Measurements from ENCODE around the gene ARSJ.

Gene ARSJ

DNA sequence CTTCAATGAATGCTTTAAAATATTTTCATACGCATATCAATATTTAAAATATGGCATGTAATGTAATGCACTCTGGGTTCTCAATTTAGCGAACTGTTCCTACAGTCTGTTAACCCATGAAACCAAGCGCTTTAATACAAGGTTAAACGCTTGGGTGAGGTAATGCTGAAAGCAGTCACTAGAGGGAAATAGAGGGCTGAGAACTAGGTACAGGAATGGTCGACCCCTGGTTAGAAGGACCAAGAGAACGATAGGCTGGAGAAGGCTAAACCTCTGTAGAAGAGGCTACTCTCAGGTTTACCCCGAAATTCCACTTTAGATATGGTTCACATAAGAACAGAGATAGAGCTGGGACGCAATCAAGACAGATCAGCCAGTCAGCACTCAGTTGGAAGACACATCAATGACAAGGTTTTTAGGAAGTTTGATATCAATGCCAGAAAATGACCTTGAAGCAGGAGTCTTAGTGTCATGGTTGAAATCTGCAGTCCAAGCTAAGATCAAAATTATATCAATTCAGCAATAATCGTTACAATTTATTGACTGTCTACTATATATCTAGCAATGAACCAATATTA lies 26.9 kb downstream of the ARSJ start:
- H3K4me3 ChIP-seq (ENCODE audit: low read length), result no peak overlapping the region
- no peaks in the 10 kb centered on the region for H3K4me1 ChIP-seq (ENCODE audit: low read length)
- H3K27me3 ChIP-seq (replicated peaks; ENCODE audit: insufficient read depth, low read length), result no peaks in the 10 kb centered on the region
- H3K27ac ChIP-seq (ENCODE audit: low read length), result no peak overlapping the region
- DNase-seq, result peak; percentile 28
- H3F3A ChIP-seq (ENCODE audit: insufficient read depth, low read length), result no peaks in the 10 kb centered on the region
- no peaks in the 10 kb centered on the region for H3K79me2 ChIP-seq (ENCODE audit: low read length)
- no peaks in the 10 kb centered on the region for H3K36me3 ChIP-seq (replicated peaks; ENCODE audit: insufficient read depth, low read length)
- no peak overlapping the region for H2AFZ ChIP-seq (ENCODE audit: low read length)
- TF ChIP-seq, protein P1, sequence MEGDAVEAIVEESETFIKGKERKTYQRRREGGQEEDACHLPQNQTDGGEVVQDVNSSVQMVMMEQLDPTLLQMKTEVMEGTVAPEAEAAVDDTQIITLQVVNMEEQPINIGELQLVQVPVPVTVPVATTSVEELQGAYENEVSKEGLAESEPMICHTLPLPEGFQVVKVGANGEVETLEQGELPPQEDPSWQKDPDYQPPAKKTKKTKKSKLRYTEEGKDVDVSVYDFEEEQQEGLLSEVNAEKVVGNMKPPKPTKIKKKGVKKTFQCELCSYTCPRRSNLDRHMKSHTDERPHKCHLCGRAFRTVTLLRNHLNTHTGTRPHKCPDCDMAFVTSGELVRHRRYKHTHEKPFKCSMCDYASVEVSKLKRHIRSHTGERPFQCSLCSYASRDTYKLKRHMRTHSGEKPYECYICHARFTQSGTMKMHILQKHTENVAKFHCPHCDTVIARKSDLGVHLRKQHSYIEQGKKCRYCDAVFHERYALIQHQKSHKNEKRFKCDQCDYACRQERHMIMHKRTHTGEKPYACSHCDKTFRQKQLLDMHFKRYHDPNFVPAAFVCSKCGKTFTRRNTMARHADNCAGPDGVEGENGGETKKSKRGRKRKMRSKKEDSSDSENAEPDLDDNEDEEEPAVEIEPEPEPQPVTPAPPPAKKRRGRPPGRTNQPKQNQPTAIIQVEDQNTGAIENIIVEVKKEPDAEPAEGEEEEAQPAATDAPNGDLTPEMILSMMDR (IDR thresholded peaks at IDR 0.05; ENCODE audit: low read length), result peak; percentile 69
- no peak for TF ChIP-seq EZH2 (optimal IDR thresholded peaks at IDR 0.05; ENCODE audit: low read depth, low read length)
- H3K9me3 ChIP-seq (replicated peaks; ENCODE audit: insufficient read depth, low read length), result no peaks in the 10 kb centered on the region
- no peaks in the 10 kb centered on the region for H3K9me2 ChIP-seq (replicated peaks; ENCODE audit: insufficient read depth, low read length)
- H3K9ac ChIP-seq (ENCODE audit: low read length), result no peak overlapping the region
- H4K20me1 ChIP-seq (ENCODE audit: insufficient read depth, low read length), result no peaks in the 10 kb centered on the region
- no peak overlapping the region for H3K4me2 ChIP-seq (ENCODE audit: low read depth, low read length)

DNA sequence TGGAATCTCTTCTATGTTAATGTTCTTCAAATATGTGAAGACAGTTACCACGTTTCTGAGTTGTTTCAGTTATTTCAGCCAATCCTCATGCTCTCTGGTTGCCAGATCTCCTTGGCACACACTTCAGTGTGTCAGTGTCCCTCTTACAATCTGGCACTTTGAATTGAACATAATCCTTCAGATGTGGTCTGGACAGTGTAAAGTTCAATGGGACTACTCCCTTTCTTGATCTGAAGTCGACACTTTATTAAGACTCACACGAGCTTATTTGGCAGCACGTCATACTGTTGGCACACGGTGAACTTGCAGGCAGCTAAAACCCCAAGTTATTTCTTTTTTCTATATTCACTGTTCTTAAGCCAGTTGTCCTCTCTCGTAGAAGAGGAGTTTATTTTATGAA lies 28.2 kb downstream of the ARSJ start:
- Histone ChIP-seq H3K4me1 (ENCODE audit: low read length) (no peaks in the 10 kb centered on the region), H4K20me1 (ENCODE audit: insufficient read depth, low read length) (no peaks in the 10 kb centered on the region; the same call in 1 of the 2 replicates), H3K79me2 (ENCODE audit: low read length) (no peaks in the 10 kb centered on the region), H3K9ac (ENCODE audit: low read length) (no peak overlapping the region), H3K27me3 (replicated peaks; ENCODE audit: insufficient read depth, low read length) (no peaks in the 10 kb centered on the region), H3K27ac (ENCODE audit: low read length) (no peak overlapping the region), H3K4me2 (ENCODE audit: low read depth, low read length) (no peak overlapping the region), H2AFZ (ENCODE audit: low read length) (no peak overlapping the region), H3K9me3 (replicated peaks; ENCODE audit: insufficient read depth, low read length) (no peaks in the 10 kb centered on the region), H3K9me2 (replicated peaks; ENCODE audit: insufficient read depth, low read length) (no peaks in the 10 kb centered on the region), H3K4me3 (ENCODE audit: low read length) (no peak overlapping the region), H3K36me3 (replicated peaks; ENCODE audit: insufficient read depth, low read length) (no peaks in the 10 kb centered on the region), H3F3A (ENCODE audit: insufficient read depth, low read length) (no peaks in the 10 kb centered on the region)
- TF ChIP-seq EZH2 (optimal IDR thresholded peaks at IDR 0.05; ENCODE audit: low read depth, low read length) (no peak), EZH2phosphoT487 (IDR thresholded peaks at IDR 0.05; ENCODE audit: low read length) (no peak)
- TF ChIP-seq, protein P1 (IDR thresholded peaks at IDR 0.05; ENCODE audit: low read length), result no peak
- DNase-seq, result no peak

DNA sequence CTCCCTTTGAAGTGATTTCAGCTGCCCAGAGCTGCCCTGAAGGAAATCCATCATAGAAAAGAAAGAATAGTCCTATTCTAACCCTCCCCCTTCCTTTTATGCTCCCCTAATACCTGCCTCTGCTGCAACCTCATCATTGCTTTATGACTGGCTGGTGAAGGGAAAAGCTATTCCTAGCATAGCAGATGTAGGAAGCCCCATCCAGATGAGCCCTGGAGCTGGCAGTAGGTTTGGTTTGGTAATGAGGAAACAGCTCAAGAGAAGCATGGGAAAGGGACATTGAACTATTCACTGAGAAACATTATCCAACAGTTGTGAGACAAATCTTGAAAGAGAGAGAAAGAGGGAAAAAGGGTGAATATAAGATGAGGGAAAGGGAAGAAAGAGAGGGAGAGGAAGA lies 29.2 kb downstream of the ARSJ start:
- H3K9ac ChIP-seq (ENCODE audit: low read length), result no peak overlapping the region
- H3F3A ChIP-seq (ENCODE audit: insufficient read depth, low read length), result no peaks in the 10 kb centered on the region
- no peak overlapping the region for H3K27ac ChIP-seq (ENCODE audit: low read length)
- H3K9me3 ChIP-seq (replicated peaks; ENCODE audit: insufficient read depth, low read length), result no peaks in the 10 kb centered on the region
- H3K4me2 ChIP-seq (ENCODE audit: low read depth, low read length), result no peak overlapping the region
- TF ChIP-seq EZH2phosphoT487 (IDR thresholded peaks at IDR 0.05; ENCODE audit: low read length) (no peak), EZH2 (optimal IDR thresholded peaks at IDR 0.05; ENCODE audit: low read depth, low read length) (no peak)
- TF ChIP-seq, protein P1 (IDR thresholded peaks at IDR 0.05; ENCODE audit: low read length), result no peak
- H3K79me2 ChIP-seq (ENCODE audit: low read length), result no peaks in the 10 kb centered on the region
- no peak for DNase-seq
- H3K27me3 ChIP-seq (replicated peaks; ENCODE audit: insufficient read depth, low read length), result no peaks in the 10 kb centered on the region
- no peaks in the 10 kb centered on the region for H3K36me3 ChIP-seq (replicated peaks; ENCODE audit: insufficient read depth, low read length)
- no peak overlapping the region for H2AFZ ChIP-seq (ENCODE audit: low read length)
- H3K9me2 ChIP-seq (replicated peaks; ENCODE audit: insufficient read depth, low read length), result no peaks in the 10 kb centered on the region
- no peaks in the 10 kb centered on the region; the same call in 1 of the 2 replicates for H4K20me1 ChIP-seq (ENCODE audit: insufficient read depth, low read length)
- no peaks in the 10 kb centered on the region for H3K4me1 ChIP-seq (ENCODE audit: low read length)
- no peak overlapping the region for H3K4me3 ChIP-seq (ENCODE audit: low read length)
